Measurements from ENCODE around the gene SNX32. TPM values are rescaled to one million over a fixed set of nuclear protein-coding genes. Genes with fewer than 3 reads are reported as not detected.
A peak's percentile ranks its signal among the peaks of the same experiment; 100 is the strongest.

SNX32 gene
- total RNA-seq, 2 donors from 2014 or later = 1.5 to 4.3 TPM

DNA sequence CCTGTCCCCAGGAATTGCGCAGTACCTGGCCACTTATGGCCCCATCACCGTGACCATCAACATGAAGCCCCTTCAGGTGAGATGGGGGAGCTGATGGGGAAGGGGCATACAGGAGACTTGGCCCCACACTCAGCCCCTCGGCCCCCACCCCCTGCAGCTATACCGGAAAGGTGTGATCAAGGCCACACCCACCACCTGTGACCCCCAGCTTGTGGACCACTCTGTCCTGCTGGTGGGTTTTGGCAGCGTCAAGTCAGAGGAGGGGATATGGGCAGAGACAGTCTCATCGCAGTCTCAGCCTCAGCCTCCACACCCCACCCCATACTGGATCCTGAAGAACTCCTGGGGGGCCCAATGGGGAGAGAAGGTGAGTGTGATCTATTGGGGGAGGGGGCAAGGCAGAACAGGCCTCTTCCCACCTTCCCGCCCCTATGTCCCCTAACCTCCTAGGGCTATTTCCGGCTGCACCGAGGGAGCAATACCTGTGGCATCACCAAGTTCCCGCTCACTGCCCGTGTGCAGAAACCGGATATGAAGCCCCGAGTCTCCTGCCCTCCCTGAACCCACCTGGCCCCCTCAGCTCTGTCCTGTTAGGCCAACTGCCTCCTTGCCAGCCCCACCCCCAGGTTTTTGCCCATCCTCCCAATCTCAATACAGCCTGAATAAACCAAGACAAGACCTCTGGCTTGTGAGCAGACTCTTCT lies 49.4 kb downstream of the SNX32 start:
- no peak overlapping the region for H3K4me3 Mint-ChIP-seq
- peaks cover 15% of the 10 kb centered on the region for H3K4me1 Mint-ChIP-seq
- no peak overlapping the region for H3K27ac Mint-ChIP-seq
- Histone ChIP-seq H3K4me1 (ENCODE audit: control insufficient read depth, insufficient read depth, low read length) (no peaks in the 10 kb centered on the region), H3K36me3 (ENCODE audit: control insufficient read depth, insufficient read depth, low read length) (peaks cover 39% of the 10 kb centered on the region), H3K9ac (ENCODE audit: extremely low read depth, low read length, poor library complexity, severe bottlenecking) (no peak overlapping the region), H3K9me3 (ENCODE audit: control insufficient read depth, low read length) (no peaks in the 10 kb centered on the region), H3K27me3 (ENCODE audit: control insufficient read depth, insufficient read depth, low read length, poor library complexity, severe bottlenecking) (no peaks in the 10 kb centered on the region), H3K4me3 (ENCODE audit: low read length) (no peak overlapping the region), H3K27ac (ENCODE audit: low read depth, low read length) (no peak overlapping the region)
- peaks cover 2% of the 10 kb centered on the region for H3K27me3 Mint-ChIP-seq (ENCODE audit: insufficient read depth)
- H3K36me3 Mint-ChIP-seq (ENCODE audit: low read depth) = peaks cover 44% of the 10 kb centered on the region
- WGBS, 2 experiments (ENCODE audit: insufficient coverage in 1 of 2, insufficient read length in 1 of 2) = 95 to 100% methylated on average over 8 to 13 of the region's 13 CpGs
- TF ChIP-seq, protein P1, sequence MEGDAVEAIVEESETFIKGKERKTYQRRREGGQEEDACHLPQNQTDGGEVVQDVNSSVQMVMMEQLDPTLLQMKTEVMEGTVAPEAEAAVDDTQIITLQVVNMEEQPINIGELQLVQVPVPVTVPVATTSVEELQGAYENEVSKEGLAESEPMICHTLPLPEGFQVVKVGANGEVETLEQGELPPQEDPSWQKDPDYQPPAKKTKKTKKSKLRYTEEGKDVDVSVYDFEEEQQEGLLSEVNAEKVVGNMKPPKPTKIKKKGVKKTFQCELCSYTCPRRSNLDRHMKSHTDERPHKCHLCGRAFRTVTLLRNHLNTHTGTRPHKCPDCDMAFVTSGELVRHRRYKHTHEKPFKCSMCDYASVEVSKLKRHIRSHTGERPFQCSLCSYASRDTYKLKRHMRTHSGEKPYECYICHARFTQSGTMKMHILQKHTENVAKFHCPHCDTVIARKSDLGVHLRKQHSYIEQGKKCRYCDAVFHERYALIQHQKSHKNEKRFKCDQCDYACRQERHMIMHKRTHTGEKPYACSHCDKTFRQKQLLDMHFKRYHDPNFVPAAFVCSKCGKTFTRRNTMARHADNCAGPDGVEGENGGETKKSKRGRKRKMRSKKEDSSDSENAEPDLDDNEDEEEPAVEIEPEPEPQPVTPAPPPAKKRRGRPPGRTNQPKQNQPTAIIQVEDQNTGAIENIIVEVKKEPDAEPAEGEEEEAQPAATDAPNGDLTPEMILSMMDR (conservative IDR thresholded peaks at IDR 0.05) = no peak
- no peaks in the 10 kb centered on the region for H3K9me3 Mint-ChIP-seq
- DNase-seq = no peak

DNA sequence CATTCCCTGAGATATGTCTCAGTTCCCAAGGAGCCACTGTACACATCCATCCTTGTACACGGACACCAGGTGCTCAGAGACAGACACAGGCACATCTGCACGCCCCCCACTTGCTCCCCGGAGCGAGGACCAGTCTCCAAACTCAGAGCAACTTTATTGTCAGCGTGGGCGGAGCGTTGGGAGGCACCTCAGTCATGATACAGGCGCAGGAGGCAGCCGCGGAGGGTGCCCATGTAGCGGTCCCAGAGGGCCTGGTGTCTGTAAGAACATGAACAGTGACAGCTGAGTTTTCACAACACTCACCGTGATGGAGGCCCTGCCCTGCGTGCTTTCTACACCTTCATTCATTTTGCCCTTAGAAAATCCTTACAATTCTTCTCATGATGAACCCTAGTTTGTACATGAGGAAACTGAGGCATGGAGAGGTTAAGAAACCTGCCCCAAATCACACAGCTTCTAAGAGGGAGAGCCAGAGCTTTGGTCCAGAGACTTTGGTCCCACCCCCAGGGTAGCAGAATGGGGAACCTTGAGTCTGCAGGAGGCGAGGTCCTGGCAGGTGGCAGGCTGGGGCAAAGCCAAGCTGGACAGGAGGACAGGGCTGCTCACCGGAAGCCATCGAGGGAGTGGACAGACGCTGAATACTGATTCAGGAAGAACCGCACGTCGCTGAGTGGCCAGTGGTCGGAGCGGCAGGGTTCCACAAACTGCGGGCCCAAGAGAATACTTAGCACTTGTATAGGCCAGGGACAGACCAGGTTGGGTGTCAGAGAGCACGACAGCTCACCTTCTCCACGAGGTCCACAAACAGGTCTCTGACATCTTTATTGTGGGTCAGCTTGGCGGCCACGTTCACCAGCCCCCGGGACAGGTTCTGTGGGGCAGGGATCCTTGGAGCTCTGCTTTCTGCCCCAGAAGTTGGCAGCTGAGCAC lies 50.3 kb downstream of the SNX32 start:
- Histone ChIP-seq H3K9me3 (ENCODE audit: control insufficient read depth, low read length) (no peaks in the 10 kb centered on the region), H3K4me3 (ENCODE audit: low read length) (no peak overlapping the region), H3K4me1 (ENCODE audit: control insufficient read depth, insufficient read depth, low read length) (no peaks in the 10 kb centered on the region), H3K27me3 (ENCODE audit: control insufficient read depth, insufficient read depth, low read length, poor library complexity, severe bottlenecking) (no peaks in the 10 kb centered on the region), H3K27ac (ENCODE audit: low read depth, low read length) (no peak overlapping the region), H3K9ac (ENCODE audit: extremely low read depth, low read length, poor library complexity, severe bottlenecking) (no peak overlapping the region), H3K36me3 (ENCODE audit: control insufficient read depth, insufficient read depth, low read length) (peaks cover 39% of the 10 kb centered on the region)
- H3K9me3 Mint-ChIP-seq = no peaks in the 10 kb centered on the region
- peaks cover 44% of the 10 kb centered on the region for H3K36me3 Mint-ChIP-seq (ENCODE audit: low read depth)
- 91 to 94% methylated on average over 28 of the region's 28 CpGs for WGBS, 2 experiments (ENCODE audit: insufficient coverage in 1 of 2, insufficient read length in 1 of 2)
- peaks cover 18% of the 10 kb centered on the region for H3K4me1 Mint-ChIP-seq
- TF ChIP-seq, protein P1 (conservative IDR thresholded peaks at IDR 0.05) = no peak
- no peak overlapping the region for H3K27ac Mint-ChIP-seq
- DNase-seq = no peak
- H3K4me3 Mint-ChIP-seq = no peak overlapping the region
- H3K27me3 Mint-ChIP-seq (ENCODE audit: insufficient read depth) = peaks cover 1% of the 10 kb centered on the region

DNA sequence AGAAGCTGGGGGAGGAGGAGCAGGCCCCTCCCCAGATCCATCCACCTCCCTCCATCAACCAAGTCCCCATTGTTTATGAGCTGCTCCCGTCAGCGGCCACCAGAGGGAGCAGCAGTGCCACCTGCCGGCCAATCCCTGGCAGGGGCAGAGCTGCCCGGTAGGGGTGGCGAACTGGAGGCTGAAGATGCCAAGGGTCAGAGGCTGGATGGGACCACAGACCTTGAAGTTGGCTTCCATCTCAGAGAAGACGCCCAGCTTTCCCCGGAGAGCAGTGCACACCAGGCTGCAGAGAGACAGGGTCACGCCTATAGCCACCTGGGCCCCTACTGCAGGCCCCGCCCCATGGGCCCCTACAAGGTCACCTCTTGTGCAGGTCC lies 50.9 kb downstream of the SNX32 start:
- Histone ChIP-seq H3K27ac (ENCODE audit: low read depth, low read length) (no peak overlapping the region), H3K27me3 (ENCODE audit: control insufficient read depth, insufficient read depth, low read length, poor library complexity, severe bottlenecking) (no peaks in the 10 kb centered on the region), H3K36me3 (ENCODE audit: control insufficient read depth, insufficient read depth, low read length) (peaks cover 39% of the 10 kb centered on the region), H3K9ac (ENCODE audit: extremely low read depth, low read length, poor library complexity, severe bottlenecking) (no peak overlapping the region), H3K9me3 (ENCODE audit: control insufficient read depth, low read length) (no peaks in the 10 kb centered on the region), H3K4me3 (ENCODE audit: low read length) (no peak overlapping the region), H3K4me1 (ENCODE audit: control insufficient read depth, insufficient read depth, low read length) (no peaks in the 10 kb centered on the region)
- Mint-ChIP-seq H3K27me3 (ENCODE audit: insufficient read depth) (peaks cover 8% of the 10 kb centered on the region), H3K27ac (no peak overlapping the region), H3K9me3 (no peaks in the 10 kb centered on the region), H3K36me3 (ENCODE audit: low read depth) (peaks cover 44% of the 10 kb centered on the region), H3K4me1 (peaks cover 23% of the 10 kb centered on the region), H3K4me3 (no peak overlapping the region)
- WGBS, 2 experiments (ENCODE audit: insufficient coverage in 1 of 2, insufficient read length in 1 of 2) = 38% methylated on average over 9 of the region's 9 CpGs; no CpG with 5 or more reads in 1 of the 2 experiments
- TF ChIP-seq, protein P1 (conservative IDR thresholded peaks at IDR 0.05) = peak; percentile 100
- peak; percentile 94 for DNase-seq
